Mesenchymal stem cell (in vitro differentiated cells and primary cell): ENCODE measurements around the gene DUS1L.

Source experiments
- DNase-seq: peaks from one replicate; pipeline ENCODE4 v3.0.0-alpha.2; 2013
- H2AFZ ChIP-seq: one replicate; pipeline ENCODE4 v1.6.1; 2013; ENCODE audit warnings: low read depth, mild to moderate bottlenecking, control low read depth, inconsistent platforms, low read length, moderate library complexity
- H2AK5ac ChIP-seq: 2 replicates; pipeline ENCODE4 v1.6.1; 2013; ENCODE audit warnings: low read length, moderate library complexity, mild to moderate bottlenecking, inconsistent platforms; ENCODE audit not compliant: severe bottlenecking
- H2BK120ac ChIP-seq: one replicate; pipeline ENCODE4 v1.6.1; 2013; ENCODE audit warnings: low read depth, mild to moderate bottlenecking, inconsistent platforms, low read length, moderate library complexity
- H2BK12ac ChIP-seq, 2 experiments: one replicate each; pipeline ENCODE4 v1.6.1; 2013; ENCODE audit warnings: inconsistent platforms in 2 of 2, low read length in 2 of 2, mild to moderate bottlenecking in 2 of 2, moderate library complexity in 2 of 2, control low read depth in 1 of 2
- H2BK15ac ChIP-seq: one replicate; pipeline ENCODE4 v1.6.1; 2013; ENCODE audit warnings: mild to moderate bottlenecking, low read depth, inconsistent platforms; ENCODE audit not compliant: poor library complexity, severe bottlenecking
- H2BK5ac ChIP-seq: 2 replicates; pipeline ENCODE4 v1.6.1; 2013; ENCODE audit warnings: low read depth, mild to moderate bottlenecking, low read length, control low read depth, inconsistent platforms; ENCODE audit not compliant: poor library complexity, severe bottlenecking
- H3K14ac ChIP-seq, 2 experiments: one replicate each; pipeline ENCODE4 v1.6.1; 2013; ENCODE audit warnings: inconsistent platforms in 2 of 2, low read length in 2 of 2, control low read depth in 1 of 2, mild to moderate bottlenecking in 1 of 2, moderate library complexity in 1 of 2
- H3K18ac ChIP-seq, 2 experiments: one replicate each; pipeline ENCODE4 v1.6.1; 2013; ENCODE audit warnings: inconsistent platforms in 2 of 2, low read length in 2 of 2, control low read depth in 1 of 2, low read depth in 1 of 2, mild to moderate bottlenecking in 1 of 2
- H3K23ac ChIP-seq, 2 experiments: one replicate each; pipeline ENCODE4 v1.6.1; 2013; ENCODE audit warnings: inconsistent platforms in 2 of 2, low read length in 2 of 2, mild to moderate bottlenecking in 2 of 2, moderate library complexity in 2 of 2, control low read depth in 1 of 2
- H3K27ac ChIP-seq: 2 replicates; pipeline ENCODE4 v1.5.1; 2013; ENCODE audit warnings: mild to moderate bottlenecking, moderate library complexity, low read length, control low read depth, inconsistent platforms; ENCODE audit not compliant: poor library complexity, severe bottlenecking
- H3K27me3 ChIP-seq, 2 experiments: 2 replicates each; pipeline versions ENCODE4 v1.6.1 to v1.7.0; 2013; ENCODE audit warnings: low read length in 2 of 2, mild to moderate bottlenecking in 2 of 2, moderate library complexity in 2 of 2, control low read depth in 1 of 2, inconsistent platforms in 1 of 2; ENCODE audit not compliant: control insufficient read depth in 1 of 2, insufficient read depth in 1 of 2
- H3K36me3 ChIP-seq, 2 experiments: 2 replicates each; pipeline versions ENCODE4 v1.6.1 to v1.7.0; 2013; ENCODE audit warnings: low read length in 2 of 2, control low read depth in 1 of 2, inconsistent platforms in 1 of 2, low read depth in 1 of 2, mild to moderate bottlenecking in 1 of 2; ENCODE audit not compliant: insufficient read depth in 2 of 2, control insufficient read depth in 1 of 2
- H3K4ac ChIP-seq, 2 experiments: one replicate each; pipeline ENCODE4 v1.6.1; 2013; ENCODE audit warnings: inconsistent platforms in 2 of 2, low read length in 2 of 2, mild to moderate bottlenecking in 2 of 2, moderate library complexity in 2 of 2, control low read depth in 1 of 2, low read depth in 1 of 2
- H3K4me1 ChIP-seq: 2 replicates; pipeline ENCODE4 v1.6.1; 2013; ENCODE audit warnings: low read depth, low read length, control low read depth; ENCODE audit not compliant: control insufficient read depth, insufficient read depth
- H3K4me2 ChIP-seq: 2 replicates; pipeline ENCODE4 v1.6.1; 2013; ENCODE audit warnings: low read length, mild to moderate bottlenecking, inconsistent platforms; ENCODE audit not compliant: poor library complexity, severe bottlenecking
- H3K4me3 ChIP-seq, 2 experiments: 2 replicates each; pipeline versions ENCODE4 v1.5.1 to v1.7.0; 2013; ENCODE audit warnings: low read length in 2 of 2, mild to moderate bottlenecking in 2 of 2, control low read depth in 1 of 2, low read depth in 1 of 2; ENCODE audit not compliant: insufficient read depth in 1 of 2
- H3K79me1 ChIP-seq: replicated peaks from 2 replicates; pipeline ENCODE4 v1.6.1; 2013; ENCODE audit warnings: mild to moderate bottlenecking, control low read depth, low read length, inconsistent platforms; ENCODE audit not compliant: poor library complexity, severe bottlenecking
- H3K9ac ChIP-seq: 2 replicates; pipeline ENCODE4 v1.7.0; 2013; ENCODE audit warnings: mild to moderate bottlenecking, low read length, moderate library complexity
- H3K9me3 ChIP-seq: 2 replicates; pipeline ENCODE4 v1.7.0; 2013; ENCODE audit warnings: mild to moderate bottlenecking, low read length; ENCODE audit not compliant: control insufficient read depth
- H4K8ac ChIP-seq: one replicate; pipeline ENCODE4 v1.6.1; 2013; ENCODE audit warnings: inconsistent platforms, mild to moderate bottlenecking, low read length, moderate library complexity
- H4K91ac ChIP-seq: one replicate; pipeline ENCODE4 v1.6.1; 2013; ENCODE audit warnings: mild to moderate bottlenecking, low read length, inconsistent platforms
- WGBS: methylation state at CpG from one replicate; pipeline ENCODE4 v1.1.7; 2013; ENCODE audit warnings: mixed read lengths; 5-methylcytosine and 5-hydroxymethylcytosine counted together

The DUS1L gene

DNA sequence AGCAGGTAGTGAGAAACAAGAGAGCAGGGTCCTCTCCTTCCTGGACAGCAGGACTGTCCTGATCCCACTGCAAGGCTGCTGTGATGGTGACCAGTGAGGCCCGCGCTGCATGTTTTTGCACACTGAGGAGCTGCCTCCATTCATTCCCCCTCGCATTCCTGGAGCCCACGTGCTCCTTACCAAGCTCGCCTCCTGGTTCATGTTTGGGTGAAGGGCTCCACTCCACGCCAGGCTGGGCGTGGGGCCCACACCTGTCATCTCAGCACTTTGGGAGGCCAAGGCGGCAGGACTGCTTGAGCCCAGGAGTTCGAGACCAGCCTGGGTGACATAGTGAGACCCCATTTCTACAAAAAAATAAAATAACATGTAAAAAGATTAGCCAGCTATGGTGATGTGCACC is 47.8 kb upstream of the DUS1L start:
- no peak overlapping the region for H2AFZ ChIP-seq
- no peak overlapping the region for H3K18ac ChIP-seq
- H2BK5ac ChIP-seq = no peak overlapping the region
- H3K23ac ChIP-seq = no peak overlapping the region
- H3K9me3 ChIP-seq = no peaks in the 10 kb centered on the region
- H3K14ac ChIP-seq = no peak overlapping the region
- no peak overlapping the region for H4K91ac ChIP-seq
- no peak overlapping the region for H3K9ac ChIP-seq
- H2BK15ac ChIP-seq = no peak overlapping the region
- no peak overlapping the region for H3K4ac ChIP-seq
- H3K79me1 ChIP-seq = peaks cover 4% of the 10 kb centered on the region
- H4K8ac ChIP-seq = no peak overlapping the region
- no peak overlapping the region for H2BK12ac ChIP-seq
- 88% methylated on average over 7 of the region's 9 CpGs for WGBS
- DNase-seq = no peak
- no peak overlapping the region for H3K4me3 ChIP-seq
- H3K4me2 ChIP-seq = no peak overlapping the region
- no peak overlapping the region for H2AK5ac ChIP-seq
- H3K27me3 ChIP-seq = no peaks in the 10 kb centered on the region
- no peak overlapping the region for H2BK120ac ChIP-seq
- H3K4me1 ChIP-seq = no peaks in the 10 kb centered on the region
- H3K27ac ChIP-seq = no peak overlapping the region
- H3K36me3 ChIP-seq = peaks cover 30 to 38% of the 10 kb centered on the region in 2 experiments

DNA sequence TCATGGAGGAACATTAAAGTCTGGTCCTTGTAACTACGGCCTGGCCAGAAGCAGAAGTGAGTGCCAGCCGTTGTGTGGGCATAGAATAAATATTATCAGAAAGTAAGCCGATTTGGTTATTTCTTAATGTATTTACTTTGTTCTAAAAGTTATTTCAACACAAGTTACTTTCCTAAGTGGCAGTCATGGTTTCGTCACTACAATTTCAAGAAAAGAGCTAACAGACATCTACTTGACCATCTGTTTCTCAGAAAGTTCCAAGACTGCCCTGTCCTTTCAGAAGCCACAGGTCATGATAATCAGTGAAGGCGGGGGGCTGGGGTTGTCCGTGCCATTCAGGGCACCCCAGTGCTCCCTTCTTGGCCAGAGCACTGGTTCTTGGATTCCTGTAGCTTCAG is 47.3 kb upstream of the DUS1L start:
- no peak overlapping the region for H2AK5ac ChIP-seq
- no peak overlapping the region for H3K14ac ChIP-seq
- H3K4me3 ChIP-seq = no peak overlapping the region
- H3K9ac ChIP-seq = no peak overlapping the region
- H2BK5ac ChIP-seq = no peak overlapping the region
- no peak overlapping the region for H3K27ac ChIP-seq
- H2AFZ ChIP-seq = no peak overlapping the region
- no peak overlapping the region for H4K91ac ChIP-seq
- 97% methylated on average over 4 of the region's 6 CpGs for WGBS
- no peak overlapping the region for H3K4me2 ChIP-seq
- H3K36me3 ChIP-seq = peaks cover 30 to 38% of the 10 kb centered on the region in 2 experiments
- no peak overlapping the region for H3K18ac ChIP-seq
- H2BK12ac ChIP-seq = no peak overlapping the region
- no peaks in the 10 kb centered on the region for H3K9me3 ChIP-seq
- H3K4me1 ChIP-seq = no peaks in the 10 kb centered on the region
- no peaks in the 10 kb centered on the region for H3K27me3 ChIP-seq
- no peak overlapping the region for H2BK120ac ChIP-seq
- peaks cover 4% of the 10 kb centered on the region for H3K79me1 ChIP-seq
- no peak overlapping the region for H3K4ac ChIP-seq
- no peak overlapping the region for H4K8ac ChIP-seq
- no peak for DNase-seq
- H2BK15ac ChIP-seq = no peak overlapping the region
- no peak overlapping the region for H3K23ac ChIP-seq

DNA sequence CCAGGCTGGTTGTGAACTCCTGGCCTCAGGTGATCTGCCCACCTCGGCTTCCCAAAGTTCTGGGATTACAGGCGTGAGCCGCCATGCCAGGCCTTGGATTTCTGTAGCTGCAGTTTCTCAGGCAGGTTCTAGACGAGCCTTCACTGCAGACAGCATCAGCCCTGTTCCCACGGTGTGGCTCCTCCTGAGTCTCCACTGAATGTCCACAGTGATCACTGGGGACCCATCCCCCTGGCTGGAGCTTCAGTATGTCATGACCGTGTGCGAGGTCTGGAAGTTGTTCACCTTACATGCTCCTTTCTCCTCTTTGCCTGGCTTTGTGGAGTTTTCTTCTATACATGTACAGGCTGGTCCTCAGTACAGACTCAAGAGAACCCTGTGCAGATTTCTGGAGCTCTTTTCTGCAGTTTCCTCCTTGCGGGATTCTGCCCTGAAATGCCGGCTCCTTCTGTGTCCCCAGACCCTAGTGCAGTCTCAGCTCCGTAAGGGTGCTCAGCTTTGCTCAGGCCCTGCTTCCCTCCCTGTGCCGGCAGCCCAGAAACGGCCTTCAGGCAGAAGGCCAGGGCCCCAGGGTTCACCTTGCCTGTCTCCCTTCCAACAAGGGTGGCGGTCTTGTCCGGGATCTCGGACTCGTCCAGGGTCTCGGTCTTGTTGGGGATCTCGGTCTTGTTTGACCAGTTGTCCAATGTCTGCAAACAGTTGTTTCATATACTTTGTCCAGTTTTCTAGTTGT is 46.7 kb upstream of the DUS1L start:
- no peak for DNase-seq
- no peak overlapping the region for H3K23ac ChIP-seq
- H4K8ac ChIP-seq = no peak overlapping the region
- no peak overlapping the region for H3K14ac ChIP-seq
- no peak overlapping the region for H3K4me3 ChIP-seq
- H3K36me3 ChIP-seq = peaks cover 30 to 42% of the 10 kb centered on the region in 2 experiments
- H2BK15ac ChIP-seq = no peak overlapping the region
- no peak overlapping the region for H2BK5ac ChIP-seq
- H3K4me2 ChIP-seq = no peak overlapping the region
- H3K4ac ChIP-seq = no peak overlapping the region
- H2BK12ac ChIP-seq = no peak overlapping the region
- no peak overlapping the region for H2BK120ac ChIP-seq
- no peak overlapping the region for H3K18ac ChIP-seq
- no peaks in the 10 kb centered on the region for H3K9me3 ChIP-seq
- 92% methylated on average over 18 of the region's 18 CpGs for WGBS
- no peak overlapping the region for H2AFZ ChIP-seq
- H3K4me1 ChIP-seq = peaks cover 3% of the 10 kb centered on the region
- H4K91ac ChIP-seq = no peak overlapping the region
- H3K27ac ChIP-seq = no peak overlapping the region
- H2AK5ac ChIP-seq = no peak overlapping the region
- H3K27me3 ChIP-seq = no peaks in the 10 kb centered on the region
- peaks cover 4% of the 10 kb centered on the region for H3K79me1 ChIP-seq
- H3K9ac ChIP-seq = no peak overlapping the region

DNA sequence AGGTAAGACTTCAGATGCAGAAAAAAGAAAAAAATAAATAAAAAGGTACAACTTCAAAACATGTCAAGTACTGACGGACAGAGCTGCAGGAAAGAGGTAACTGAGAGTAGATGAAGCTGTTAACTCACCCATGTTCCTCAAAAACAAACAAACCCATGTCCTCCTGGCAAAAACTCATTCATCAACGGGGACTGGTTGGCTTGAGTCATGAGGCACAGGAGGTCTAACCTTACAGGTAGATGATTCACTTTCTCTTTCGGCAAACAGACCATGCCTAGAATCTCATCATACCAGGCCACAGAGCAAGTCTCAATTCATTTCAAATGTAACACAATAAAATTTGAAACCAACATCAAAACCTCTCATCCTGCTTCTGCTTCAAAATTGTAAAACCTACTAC is 44.7 kb upstream of the DUS1L start:
- no peak overlapping the region for H4K8ac ChIP-seq
- H3K9me3 ChIP-seq = no peaks in the 10 kb centered on the region
- H3K4me1 ChIP-seq = peaks cover 23% of the 10 kb centered on the region
- peaks cover 30 to 48% of the 10 kb centered on the region in 2 experiments for H3K36me3 ChIP-seq
- no peak overlapping the region for H2AFZ ChIP-seq
- no peak overlapping the region for H2BK12ac ChIP-seq
- no peak overlapping the region for H3K14ac ChIP-seq
- no peak for DNase-seq
- no peak overlapping the region for H3K18ac ChIP-seq
- H3K4me3 ChIP-seq = no peak overlapping the region
- H2BK120ac ChIP-seq = no peak overlapping the region
- no peak overlapping the region for H2BK15ac ChIP-seq
- no peak overlapping the region for H4K91ac ChIP-seq
- WGBS = 85% methylated on average over 3 of the region's 3 CpGs
- no peak overlapping the region for H2AK5ac ChIP-seq
- H3K79me1 ChIP-seq = no peaks in the 10 kb centered on the region
- H3K27me3 ChIP-seq = no peaks in the 10 kb centered on the region
- no peak overlapping the region for H2BK5ac ChIP-seq
- no peak overlapping the region for H3K4me2 ChIP-seq
- H3K23ac ChIP-seq = no peak overlapping the region
- H3K9ac ChIP-seq = no peak overlapping the region
- H3K4ac ChIP-seq = no peak overlapping the region
- H3K27ac ChIP-seq = no peak overlapping the region
